HepG2 (cell line): ENCODE measurements around the gene NENF. TPM values are rescaled to one million over a fixed set of nuclear protein-coding genes. Genes with fewer than 3 reads are reported as not detected.

Experiments used
- CHCHD3 ChIP-seq: sonication (generic); formaldehyde crosslinking; IDR thresholded peaks from 2 replicates; pipeline ENCODE4 v1.8.0; 2022; ENCODE audit warnings: mild to moderate bottlenecking, missing genetic modification reagents, moderate library complexity
- ERF ChIP-seq: IDR thresholded peaks from 2 replicates; pipeline ENCODE4 v1.6.1; 2018; ENCODE audit warnings: missing biosample characterization, missing genetic modification reagents
- HDAC1 ChIP-seq: sonication (generic); formaldehyde crosslinking; IDR thresholded peaks from 2 replicates; pipeline ENCODE4 v1.5.1; 2020; ENCODE audit warnings: mild to moderate bottlenecking, missing genetic modification reagents
- KIAA2018 ChIP-seq: sonication (generic); formaldehyde crosslinking; IDR thresholded peaks from 2 replicates; pipeline ENCODE4 v1.5.0; 2020; ENCODE audit warnings: mild to moderate bottlenecking, missing genetic modification reagents, borderline replicate concordance
- KLF16 ChIP-seq, 2 experiments: sonication (generic) in 1 of 2; formaldehyde crosslinking in 1 of 2; IDR thresholded peaks; 2 replicates each; pipeline versions ENCODE4 v1.6.1 to v1.8.0; 2016 to 2023; ENCODE audit warnings: missing genetic modification reagents in 2 of 2, missing compliant biosample characterization in 1 of 2
- MIXL1 ChIP-seq: IDR thresholded peaks from 2 replicates; pipeline ENCODE4 v1.6.1; 2016
- SOX5 ChIP-seq: IDR thresholded peaks from 2 replicates; pipeline ENCODE4 v1.6.1; 2016; ENCODE audit warnings: borderline replicate concordance
- SRSF9 ChIP-seq: fragments of 200-400 bp; formaldehyde crosslinking; IDR thresholded peaks from 2 replicates; pipeline ENCODE4 v1.6.1; 2018; ENCODE audit warnings: borderline replicate concordance, mild to moderate bottlenecking, low read depth, low read length; ENCODE audit not compliant: insufficient read depth, poor library complexity, severe bottlenecking
- XRCC5 ChIP-seq: fragments of 200-400 bp; formaldehyde crosslinking; optimal IDR thresholded peaks from 2 replicates; pipeline ENCODE3; 2017; ENCODE audit warnings: mild to moderate bottlenecking, low read length
- ZFP41 ChIP-seq: sonication (generic); formaldehyde crosslinking; IDR thresholded peaks from 2 replicates; pipeline ENCODE4 v1.4.0; 2020; ENCODE audit warnings: mild to moderate bottlenecking, missing genetic modification reagents, borderline replicate concordance
- ZNF260 ChIP-seq: sonication (generic); formaldehyde crosslinking; IDR thresholded peaks from 2 replicates; pipeline ENCODE4 v1.4.0; 2020; ENCODE audit warnings: missing genetic modification reagents, low read depth, mild to moderate bottlenecking, borderline replicate concordance
- ZNF337 ChIP-seq: sonication (generic); formaldehyde crosslinking; IDR thresholded peaks from 2 replicates; pipeline ENCODE4 v1.5.1; 2020; ENCODE audit warnings: missing genetic modification reagents, low read depth, mild to moderate bottlenecking, borderline replicate concordance
- ZNF563 ChIP-seq: sonication (generic); formaldehyde crosslinking; IDR thresholded peaks from 2 replicates; pipeline ENCODE4 v1.8.0; 2022; ENCODE audit warnings: mild to moderate bottlenecking, moderate library complexity, missing genetic modification reagents
- ZNF772 ChIP-seq: sonication (generic); formaldehyde crosslinking; IDR thresholded peaks from 2 replicates; pipeline ENCODE4 v1.5.0; 2020; ENCODE audit warnings: mild to moderate bottlenecking, missing genetic modification reagents
- ZNF782 ChIP-seq: sonication (generic); formaldehyde crosslinking; IDR thresholded peaks from 2 replicates; pipeline ENCODE4 v1.4.0; 2020; ENCODE audit warnings: missing genetic modification reagents, mild to moderate bottlenecking, borderline replicate concordance
- polyA plus RNA-seq, 8 experiments: library from polyadenylated mRNA; depleted of rRNA in 3 of 8; stranded (reverse) in 7 of 8; unstranded in 1 of 8; fragments of >200 nt; fragmentation: Illumina TruSeq in 4 of 8; extraction: Trizol in 4 of 8; gene quantifications; 2 replicates each; pipeline versions ENCODE4 v1.2.1 to v1.2.3, GENCODE V29; 2011 to 2016; ENCODE audit warnings: low read depth in 4 of 8, missing spikeins in 1 of 8, mixed read lengths in 1 of 8; ENCODE audit not compliant: insufficient read depth in 1 of 8
- total RNA-seq, 5 experiments: library from RNA; depleted of rRNA; stranded (reverse); fragments of >200 nt; fragmentation: Illumina TruSeq; extraction: Trizol; gene quantifications; 2 replicates each; pipeline ENCODE4 v1.2.3, GENCODE V29; 2016; ENCODE audit warnings: low read depth in 1 of 5
- TF ChIP-seq, protein P1 (sequence below): sonication (generic); formaldehyde crosslinking; IDR thresholded peaks from 2 replicates; pipeline ENCODE4 v1.4.0; 2020; ENCODE audit warnings: missing genetic modification reagents, borderline replicate concordance
- TF ChIP-seq, protein P2 (sequence below): sonication (generic); formaldehyde crosslinking; IDR thresholded peaks from 2 replicates; pipeline ENCODE4 v1.4.0; 2020; ENCODE audit warnings: mild to moderate bottlenecking, missing genetic modification reagents

The NENF gene
- total and polyA plus RNA-seq, 2 of the 13 experiments (the other 11 are each of a cell fraction or from before 2014, with no cell fraction given), result 31.7 to 40.4 TPM

DNA sequence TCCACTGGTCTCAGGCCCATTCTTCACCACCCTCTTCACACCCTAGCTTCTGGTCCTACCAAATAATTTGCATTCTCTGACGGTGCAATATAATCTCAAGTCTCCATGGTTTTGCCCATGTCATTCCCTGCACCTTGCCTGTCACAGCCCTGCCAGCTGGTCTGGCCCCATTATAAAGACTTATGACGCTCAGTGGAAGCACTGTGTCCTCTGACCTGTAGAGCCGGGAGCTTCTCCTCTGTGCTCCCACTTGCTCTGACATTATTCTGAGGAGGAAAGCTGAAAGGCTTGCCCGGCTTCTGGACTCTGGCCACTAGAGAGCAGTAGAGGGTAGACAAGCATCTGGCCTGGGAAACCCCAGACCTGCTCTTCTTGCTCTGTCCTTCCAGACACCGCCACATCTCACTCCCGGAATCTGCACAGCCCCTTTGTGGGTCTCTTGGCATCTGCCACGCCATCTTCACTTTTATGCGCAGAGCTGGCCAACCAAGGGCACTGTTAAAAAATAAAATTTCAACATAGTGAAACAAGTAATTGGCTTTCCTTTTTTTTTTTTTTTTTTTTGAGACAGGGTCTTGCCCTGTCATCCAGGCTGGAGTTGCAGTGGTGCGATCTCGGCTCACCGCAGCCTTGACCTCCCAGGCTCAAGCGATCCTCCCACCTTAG, 44.4 kb downstream of the NENF start (continued):
- TF ChIP-seq, protein P1, sequence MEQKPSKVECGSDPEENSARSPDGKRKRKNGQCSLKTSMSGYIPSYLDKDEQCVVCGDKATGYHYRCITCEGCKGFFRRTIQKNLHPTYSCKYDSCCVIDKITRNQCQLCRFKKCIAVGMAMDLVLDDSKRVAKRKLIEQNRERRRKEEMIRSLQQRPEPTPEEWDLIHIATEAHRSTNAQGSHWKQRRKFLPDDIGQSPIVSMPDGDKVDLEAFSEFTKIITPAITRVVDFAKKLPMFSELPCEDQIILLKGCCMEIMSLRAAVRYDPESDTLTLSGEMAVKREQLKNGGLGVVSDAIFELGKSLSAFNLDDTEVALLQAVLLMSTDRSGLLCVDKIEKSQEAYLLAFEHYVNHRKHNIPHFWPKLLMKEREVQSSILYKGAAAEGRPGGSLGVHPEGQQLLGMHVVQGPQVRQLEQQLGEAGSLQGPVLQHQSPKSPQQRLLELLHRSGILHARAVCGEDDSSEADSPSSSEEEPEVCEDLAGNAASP (CRISPR knock-in tag), result 0 out of 2 replicates have a peak, but pooled peaks have one; percentile 25
- TF ChIP-seq ZNF563 (CRISPR knock-in tag), result no peak
- peak; percentile 26; the same call in 1 of the 2 replicates for TF ChIP-seq ERF
- TF ChIP-seq, protein P2, sequence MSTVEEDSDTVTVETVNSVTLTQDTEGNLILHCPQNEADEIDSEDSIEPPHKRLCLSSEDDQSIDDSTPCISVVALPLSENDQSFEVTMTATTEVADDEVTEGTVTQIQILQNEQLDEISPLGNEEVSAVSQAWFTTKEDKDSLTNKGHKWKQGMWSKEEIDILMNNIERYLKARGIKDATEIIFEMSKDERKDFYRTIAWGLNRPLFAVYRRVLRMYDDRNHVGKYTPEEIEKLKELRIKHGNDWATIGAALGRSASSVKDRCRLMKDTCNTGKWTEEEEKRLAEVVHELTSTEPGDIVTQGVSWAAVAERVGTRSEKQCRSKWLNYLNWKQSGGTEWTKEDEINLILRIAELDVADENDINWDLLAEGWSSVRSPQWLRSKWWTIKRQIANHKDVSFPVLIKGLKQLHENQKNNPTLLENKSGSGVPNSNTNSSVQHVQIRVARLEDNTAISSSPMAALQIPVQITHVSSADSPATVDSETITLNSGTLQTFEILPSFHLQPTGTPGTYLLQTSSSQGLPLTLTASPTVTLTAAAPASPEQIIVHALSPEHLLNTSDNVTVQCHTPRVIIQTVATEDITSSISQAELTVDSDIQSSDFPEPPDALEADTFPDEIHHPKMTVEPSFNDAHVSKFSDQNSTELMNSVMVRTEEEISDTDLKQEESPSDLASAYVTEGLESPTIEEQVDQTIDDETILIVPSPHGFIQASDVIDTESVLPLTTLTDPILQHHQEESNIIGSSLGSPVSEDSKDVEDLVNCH (CRISPR knock-in tag), result no peak
- no peak for TF ChIP-seq KLF16 (CRISPR knock-in tag; IDR thresholded peaks at IDR 0.05)
- TF ChIP-seq HDAC1 (CRISPR knock-in tag), result no peak
- no peak for TF ChIP-seq KIAA2018 (CRISPR knock-in tag)
- TF ChIP-seq MIXL1 (CRISPR knock-in tag), result no peak
- TF ChIP-seq ZNF337 (CRISPR knock-in tag), result no peak
- TF ChIP-seq SRSF9, result no peak
- peak; percentile 86 for TF ChIP-seq XRCC5
- TF ChIP-seq ZNF782 (CRISPR knock-in tag), result no peak
- no peak for TF ChIP-seq ZNF260 (CRISPR knock-in tag)
- TF ChIP-seq ZNF772 (CRISPR knock-in tag), result no peak
- TF ChIP-seq ZFP41 (CRISPR knock-in tag), result no peak
- TF ChIP-seq CHCHD3 (CRISPR knock-in tag), result no peak
- 0 out of 2 replicates have a peak, but pooled peaks have one; percentile 12 for TF ChIP-seq SOX5
